K562 (cell line): ENCODE results near the gene RNF144A. TPM values are rescaled to one million over a fixed set of nuclear protein-coding genes. Genes with fewer than 3 reads are reported as not detected.

Source experiments
- ASH1L ChIP-seq: fragments of 450-650 bp; IDR thresholded peaks from 2 replicates; pipeline ENCODE4 v1.6.1; 2018; ENCODE audit warnings: borderline replicate concordance, mild to moderate bottlenecking, low read depth; ENCODE audit not compliant: partially characterized antibody
- ETV6 ChIP-seq, 3 experiments: fragments of 150-350 bp in 1 of 3; sonication (generic) in 1 of 3; formaldehyde crosslinking in 1 of 3; IDR thresholded peaks; 2 replicates each; pipeline versions ENCODE4 v1.6.1 to v1.8.0; 2014 to 2022; ENCODE audit warnings: borderline replicate concordance in 2 of 3, low read depth in 2 of 3, antibody characterized with exemption in 1 of 3, low read length in 1 of 3, mild to moderate bottlenecking in 1 of 3, missing genetic modification reagents in 1 of 3
- HDAC1 ChIP-seq, 2 experiments: fragments of 450-650 bp; IDR thresholded peaks; 2 replicates each; pipeline ENCODE4 v1.6.1; 2016 to 2017; ENCODE audit warnings: inconsistent platforms in 1 of 2, mild to moderate bottlenecking in 1 of 2, moderate library complexity in 1 of 2
- HMG20B ChIP-seq: fragments of 250-450 bp; sonication (Bioruptor Pico); IDR thresholded peaks from 2 replicates; pipeline ENCODE4 v1.5.0; 2021; ENCODE audit warnings: mild to moderate bottlenecking
- HNRNPH1 ChIP-seq: fragments of 200-400 bp; formaldehyde crosslinking; optimal IDR thresholded peaks from 2 replicates; pipeline ENCODE3; 2017; ENCODE audit warnings: low read depth, mild to moderate bottlenecking, low read length, moderate library complexity
- KDM1A ChIP-seq, 2 experiments: fragments of 450-650 bp; IDR thresholded peaks; 2 replicates each; pipeline ENCODE4 v1.6.1; 2016; ENCODE audit warnings: mild to moderate bottlenecking in 2 of 2
- NFIC ChIP-seq: fragments of 450-650 bp; IDR thresholded peaks from 2 replicates; pipeline ENCODE4 v1.6.1; 2017; ENCODE audit warnings: mild to moderate bottlenecking, inconsistent platforms
- NFXL1 ChIP-seq: fragments of 450-650 bp; formaldehyde crosslinking; IDR thresholded peaks from 2 replicates; pipeline ENCODE4 v1.4.0; 2021; ENCODE audit warnings: mild to moderate bottlenecking
- NR2F6 ChIP-seq: fragments of 450-650 bp; formaldehyde crosslinking; IDR thresholded peaks from 2 replicates; pipeline ENCODE4 v1.4.0; 2020; ENCODE audit warnings: mild to moderate bottlenecking
- PHB2 ChIP-seq: fragments of 450-650 bp; IDR thresholded peaks from 2 replicates; pipeline ENCODE4 v1.6.1; 2017; ENCODE audit warnings: low read depth
- PML ChIP-seq: IDR thresholded peaks from 2 replicates; pipeline ENCODE4 v1.6.1; 2012; ENCODE audit warnings: low read length, inconsistent platforms
- POU5F1 ChIP-seq: fragments of 150-350 bp; IDR thresholded peaks from 2 replicates; pipeline ENCODE4 v1.6.1; 2014; ENCODE audit warnings: borderline replicate concordance, low read length, low read depth, mild to moderate bottlenecking; ENCODE audit not compliant: partially characterized antibody
- RAD51 ChIP-seq: fragments of 450-650 bp; IDR thresholded peaks from 2 replicates; pipeline ENCODE4 v1.7.1; 2016; ENCODE audit warnings: low read depth, mild to moderate bottlenecking, borderline replicate concordance
- RCOR1 ChIP-seq, 2 experiments: IDR thresholded peaks; 2 replicates each; pipeline ENCODE4 v1.6.1; 2012; ENCODE audit warnings: low read depth in 2 of 2, low read length in 2 of 2, borderline replicate concordance in 1 of 2, improper control_type of control experiment in 1 of 2
- SMARCC2 ChIP-seq: fragments of 450-650 bp; IDR thresholded peaks from 2 replicates; pipeline ENCODE4 v1.6.1; 2017; ENCODE audit warnings: antibody characterized with exemption, moderate library complexity, mild to moderate bottlenecking, low read depth
- SMARCE1 ChIP-seq: fragments of 450-650 bp; IDR thresholded peaks from 2 replicates; pipeline ENCODE4 v1.7.1; 2016; ENCODE audit warnings: mild to moderate bottlenecking
- TCF3 ChIP-seq: sonication (generic); formaldehyde crosslinking; IDR thresholded peaks from 2 replicates; pipeline ENCODE4 v1.4.0; 2020; ENCODE audit warnings: mild to moderate bottlenecking, missing genetic modification reagents
- TCFL5 ChIP-seq: fragments of 250-450 bp; sonication (Bioruptor Pico); conservative IDR thresholded peaks from 2 replicates; pipeline ENCODE4 v1.6.1; 2021; ENCODE audit warnings: mild to moderate bottlenecking, moderate library complexity, matching md5 sums
- ZNF696 ChIP-seq: fragments of 250-450 bp; sonication (Bioruptor Pico); conservative IDR thresholded peaks from 2 replicates; pipeline ENCODE4 v1.4.0; 2020; ENCODE audit warnings: mild to moderate bottlenecking, moderate library complexity
- ZSCAN32 ChIP-seq: fragments of 450-650 bp; formaldehyde crosslinking; IDR thresholded peaks from 2 replicates; pipeline ENCODE4 v1.4.0; 2020; ENCODE audit warnings: mild to moderate bottlenecking, moderate library complexity
- polyA plus RNA-seq, 8 experiments: library from polyadenylated mRNA; depleted of rRNA in 4 of 8; stranded (reverse) in 5 of 8; unstranded in 3 of 8; fragments of >200 nt; fragmentation: Nextera tagmentation in 2 of 8; fragmentation: Illumina TruSeq in 1 of 8; extraction: Ambion mirVana in 2 of 8; extraction: Trizol in 1 of 8; gene quantifications; 2 replicates each; pipeline versions ENCODE4 v1.2.1 to v1.2.3, GENCODE V29; 2011 to 2014; ENCODE audit warnings: inconsistent platforms in 1 of 8, missing spikeins in 1 of 8
- total RNA-seq, 7 experiments: library from RNA; depleted of rRNA in 6 of 7; stranded (reverse); fragments of >200 nt in 6 of 7; fragmentation: Illumina TruSeq in 2 of 7; extraction: Trizol in 2 of 7; gene quantifications; 2 replicates each; pipeline versions ENCODE4 v1.2.1 to v1.2.3, GENCODE V29; 2011 to 2021; ENCODE audit warnings: low replicate concordance in 1 of 7
- TF ChIP-seq, protein P1 (sequence below): IDR thresholded peaks from 3 replicates; pipeline ENCODE4 v1.6.1; 2011; ENCODE audit warnings: borderline replicate concordance, mild to moderate bottlenecking; ENCODE audit not compliant: insufficient read length, insufficient read depth
- TF ChIP-seq, protein P2 (sequence below): sonication (generic); formaldehyde crosslinking; IDR thresholded peaks from 2 replicates; pipeline ENCODE4 v1.8.1; 2022; ENCODE audit warnings: missing genetic modification reagents
- TF ChIP-seq, protein P3 (sequence below), 2 experiments: fragments of 450-650 bp; conservative IDR thresholded peaks; 2 replicates each; pipeline ENCODE4 v1.6.1; 2017; ENCODE audit warnings: mild to moderate bottlenecking in 2 of 2, moderate library complexity in 2 of 2
- TF ChIP-seq, protein P4 (sequence below): fragments of 450-650 bp; IDR thresholded peaks from one replicate; pipeline ENCODE4 v1.6.1; 2018; ENCODE audit warnings: mild to moderate bottlenecking, moderate library complexity; ENCODE audit not compliant: partially characterized antibody

Gene RNF144A
- total and polyA plus RNA-seq, 9 of the 15 experiments (the other 6 are each of a cell fraction or from before 2014, with no cell fraction given), result 0.96 to 11.3 (median 6.2) TPM

DNA sequence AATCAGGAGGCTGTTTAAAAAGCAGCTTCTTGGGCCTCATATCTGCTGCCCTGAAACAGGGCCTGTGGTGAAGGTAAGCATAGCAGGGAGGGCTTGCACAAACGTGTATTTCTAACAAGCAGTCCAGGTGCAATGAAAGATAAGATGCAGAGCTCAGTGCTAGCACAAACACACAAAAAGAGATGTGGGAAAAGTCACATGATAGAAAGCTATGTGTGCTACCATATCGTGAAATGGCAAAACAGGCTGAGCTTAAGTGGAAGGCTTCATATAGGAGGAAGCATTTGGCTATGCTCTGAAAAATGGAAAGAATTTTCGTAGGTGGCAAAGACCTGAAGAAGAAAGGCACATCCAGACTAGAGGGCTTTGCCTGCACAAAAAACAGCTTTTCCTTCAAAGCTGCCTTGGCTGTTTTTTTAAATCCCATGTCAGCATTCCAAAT is 29.4 kb upstream of the RNF144A start (continued):
- TF ChIP-seq TCF3 (CRISPR knock-in tag) (peak; percentile 97), KDM1A (IDR thresholded peaks at IDR 0.05) (peak; percentile 77 to 94), PHB2 (peak; percentile 65; the same call in 1 of the 2 replicates), ASH1L (no peak), SMARCE1 (peak; percentile 92), RAD51 (peak; percentile 86), ZNF696 (CRISPR knock-in tag) (no peak), ETV6 (IDR thresholded peaks at IDR 0.05; ENCODE audit: borderline replicate concordance in 1 of 2, low read depth in 2 of 2, low read length in 1 of 2) (0 out of 4 replicates have a peak, but pooled peaks of 1 of the 2 experiments have one; percentile 32), ETV6 (CRISPR knock-in tag; IDR thresholded peaks at IDR 0.05; ENCODE audit: borderline replicate concordance) (no peak), HNRNPH1 (no peak), NR2F6 (no peak), POU5F1 (no peak), SMARCC2 (peak; percentile 66; the same call in 1 of the 2 replicates), RCOR1 (IDR thresholded peaks at IDR 0.05; ENCODE audit: borderline replicate concordance in 1 of 2, low read depth in 2 of 2, low read length in 2 of 2) (peak; percentile 86 to 94; a peak in 3 of 4 replicates), PML (peak; percentile 91), TCFL5 (CRISPR knock-in tag) (0 out of 2 replicates have a peak, but pooled peaks have one; percentile 30), ZSCAN32 (CRISPR knock-in tag) (no peak), NFXL1 (CRISPR knock-in tag) (no peak), HDAC1 (IDR thresholded peaks at IDR 0.05) (peak in 1 of 2 experiments; percentile 91; a peak in 2 of 4 replicates), NFIC (peak; percentile 77), HMG20B (CRISPR knock-in tag) (no peak)
- TF ChIP-seq, protein P1, sequence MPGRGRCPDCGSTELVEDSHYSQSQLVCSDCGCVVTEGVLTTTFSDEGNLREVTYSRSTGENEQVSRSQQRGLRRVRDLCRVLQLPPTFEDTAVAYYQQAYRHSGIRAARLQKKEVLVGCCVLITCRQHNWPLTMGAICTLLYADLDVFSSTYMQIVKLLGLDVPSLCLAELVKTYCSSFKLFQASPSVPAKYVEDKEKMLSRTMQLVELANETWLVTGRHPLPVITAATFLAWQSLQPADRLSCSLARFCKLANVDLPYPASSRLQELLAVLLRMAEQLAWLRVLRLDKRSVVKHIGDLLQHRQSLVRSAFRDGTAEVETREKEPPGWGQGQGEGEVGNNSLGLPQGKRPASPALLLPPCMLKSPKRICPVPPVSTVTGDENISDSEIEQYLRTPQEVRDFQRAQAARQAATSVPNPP, result no peak
- TF ChIP-seq, protein P2, sequence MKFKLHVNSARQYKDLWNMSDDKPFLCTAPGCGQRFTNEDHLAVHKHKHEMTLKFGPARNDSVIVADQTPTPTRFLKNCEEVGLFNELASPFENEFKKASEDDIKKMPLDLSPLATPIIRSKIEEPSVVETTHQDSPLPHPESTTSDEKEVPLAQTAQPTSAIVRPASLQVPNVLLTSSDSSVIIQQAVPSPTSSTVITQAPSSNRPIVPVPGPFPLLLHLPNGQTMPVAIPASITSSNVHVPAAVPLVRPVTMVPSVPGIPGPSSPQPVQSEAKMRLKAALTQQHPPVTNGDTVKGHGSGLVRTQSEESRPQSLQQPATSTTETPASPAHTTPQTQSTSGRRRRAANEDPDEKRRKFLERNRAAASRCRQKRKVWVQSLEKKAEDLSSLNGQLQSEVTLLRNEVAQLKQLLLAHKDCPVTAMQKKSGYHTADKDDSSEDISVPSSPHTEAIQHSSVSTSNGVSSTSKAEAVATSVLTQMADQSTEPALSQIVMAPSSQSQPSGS, result no peak
- TF ChIP-seq, protein P3, sequence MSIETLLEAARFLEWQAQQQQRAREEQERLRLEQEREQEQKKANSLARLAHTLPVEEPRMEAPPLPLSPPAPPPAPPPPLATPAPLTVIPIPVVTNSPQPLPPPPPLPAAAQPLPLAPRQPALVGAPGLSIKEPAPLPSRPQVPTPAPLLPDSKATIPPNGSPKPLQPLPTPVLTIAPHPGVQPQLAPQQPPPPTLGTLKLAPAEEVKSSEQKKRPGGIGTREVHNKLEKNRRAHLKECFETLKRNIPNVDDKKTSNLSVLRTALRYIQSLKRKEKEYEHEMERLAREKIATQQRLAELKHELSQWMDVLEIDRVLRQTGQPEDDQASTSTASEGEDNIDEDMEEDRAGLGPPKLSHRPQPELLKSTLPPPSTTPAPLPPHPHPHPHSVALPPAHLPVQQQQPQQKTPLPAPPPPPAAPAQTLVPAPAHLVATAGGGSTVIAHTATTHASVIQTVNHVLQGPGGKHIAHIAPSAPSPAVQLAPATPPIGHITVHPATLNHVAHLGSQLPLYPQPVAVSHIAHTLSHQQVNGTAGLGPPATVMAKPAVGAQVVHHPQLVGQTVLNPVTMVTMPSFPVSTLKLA (conservative IDR thresholded peaks at IDR 0.05), result peak in 1 of 2 experiments; percentile 45; a peak in 2 of 4 replicates
- TF ChIP-seq, protein P4, sequence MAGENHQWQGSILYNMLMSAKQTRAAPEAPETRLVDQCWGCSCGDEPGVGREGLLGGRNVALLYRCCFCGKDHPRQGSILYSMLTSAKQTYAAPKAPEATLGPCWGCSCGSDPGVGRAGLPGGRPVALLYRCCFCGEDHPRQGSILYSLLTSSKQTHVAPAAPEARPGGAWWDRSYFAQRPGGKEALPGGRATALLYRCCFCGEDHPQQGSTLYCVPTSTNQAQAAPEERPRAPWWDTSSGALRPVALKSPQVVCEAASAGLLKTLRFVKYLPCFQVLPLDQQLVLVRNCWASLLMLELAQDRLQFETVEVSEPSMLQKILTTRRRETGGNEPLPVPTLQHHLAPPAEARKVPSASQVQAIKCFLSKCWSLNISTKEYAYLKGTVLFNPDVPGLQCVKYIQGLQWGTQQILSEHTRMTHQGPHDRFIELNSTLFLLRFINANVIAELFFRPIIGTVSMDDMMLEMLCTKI, result no peak
